Memory B cell (primary cell): ENCODE results near the gene DEFB114.

Source experiments
- ATAC-seq: fragments of 150-1000 bp; cut with Tn5 transposase; 2 replicates; pipeline ENCODE4 v1.10.0; 2021; ENCODE audit warnings: low read depth, mild to moderate bottlenecking, moderate library complexity
- DNase-seq, 2 donors: peaks; one replicate each; pipeline ENCODE4 v3.0.0; 2022; ENCODE audit warnings: low spot score in 2 of 2
- H3K27ac Mint-ChIP-seq: one replicate; pipeline ENCODE4 v1.8.0; 2022; ENCODE audit warnings: mild to moderate bottlenecking, moderate library complexity, mixed read lengths
- H3K27me3 Mint-ChIP-seq: one replicate; pipeline ENCODE4 v1.8.0; 2022; ENCODE audit warnings: mixed read lengths
- H3K36me3 Mint-ChIP-seq: one replicate; pipeline ENCODE4 v1.8.0; 2022; ENCODE audit warnings: mild to moderate bottlenecking, mixed read lengths
- H3K4me1 Mint-ChIP-seq: one replicate; pipeline ENCODE4 v1.8.0; 2022; ENCODE audit warnings: mixed read lengths
- H3K4me3 Mint-ChIP-seq: one replicate; pipeline ENCODE4 v1.8.0; 2022; ENCODE audit warnings: mild to moderate bottlenecking, moderate library complexity, mixed read lengths
- H3K9me3 Mint-ChIP-seq: one replicate; pipeline ENCODE4 v1.8.0; 2022; ENCODE audit warnings: mixed read lengths

Gene DEFB114

GRCh38 chr6:49964064-49964463 lies at the start of gene DEFB114:
Gene DEFB114, minus strand, starts transcription at chr6:49964164. Its CDS starts 59 bp downstream, at chr6:49964105.
- H3K4me3 Mint-ChIP-seq, result no peak within 1 kb of the TSS
- peaks cover 2% of the 10 kb centered on the region for H3K9me3 Mint-ChIP-seq
- no peaks in the 10 kb centered on the region for H3K36me3 Mint-ChIP-seq
- no peak within 1 kb of the TSS for H3K27ac Mint-ChIP-seq
- DNase-seq (no peak), ATAC-seq (no peak)
- H3K4me1 Mint-ChIP-seq, result no peaks in the 10 kb centered on the region
- H3K27me3 Mint-ChIP-seq, result no peaks in the 10 kb centered on the region

GRCh38 chr6:50007819-50008218 lies 43.9 kb upstream of the DEFB114 start:
- no peak for ATAC-seq

GRCh38 chr6:50003139-50003538 lies 39.2 kb upstream of the DEFB114 start:
- Mint-ChIP-seq H3K4me3 (no peak overlapping the region), H3K9me3 (peaks cover 3% of the 10 kb centered on the region), H3K4me1 (no peaks in the 10 kb centered on the region), H3K27me3 (no peaks in the 10 kb centered on the region), H3K27ac (no peak overlapping the region), H3K36me3 (no peaks in the 10 kb centered on the region)
- ATAC-seq, result no peak
- no peak for DNase-seq

More at GRCh38 chr6:50007819-50008218, 43.9 kb upstream of the DEFB114 start:
- Mint-ChIP-seq H3K9me3 (no peaks in the 10 kb centered on the region), H3K27ac (no peak overlapping the region), H3K36me3 (no peaks in the 10 kb centered on the region), H3K27me3 (no peaks in the 10 kb centered on the region), H3K4me3 (no peak overlapping the region), H3K4me1 (no peaks in the 10 kb centered on the region)
- no peak for DNase-seq

GRCh38 chr6:49995278-49995677 lies 31.3 kb upstream of the DEFB114 start:
- no peak overlapping the region for H3K27ac Mint-ChIP-seq
- ATAC-seq, result no peak
- no peaks in the 10 kb centered on the region for H3K4me1 Mint-ChIP-seq
- no peaks in the 10 kb centered on the region for H3K36me3 Mint-ChIP-seq
- H3K9me3 Mint-ChIP-seq, result no peaks in the 10 kb centered on the region
- no peak overlapping the region for H3K4me3 Mint-ChIP-seq
- H3K27me3 Mint-ChIP-seq, result no peaks in the 10 kb centered on the region
- DNase-seq, result no peak

GRCh38 chr6:49988900-49989299 lies 24.9 kb upstream of the DEFB114 start:
- Mint-ChIP-seq H3K4me3 (no peak overlapping the region), H3K27me3 (no peaks in the 10 kb centered on the region), H3K36me3 (no peaks in the 10 kb centered on the region), H3K9me3 (no peaks in the 10 kb centered on the region), H3K27ac (no peak overlapping the region), H3K4me1 (no peaks in the 10 kb centered on the region)
- no peak for ATAC-seq
- no peak for DNase-seq

- no peak for DNase-seq
- Mint-ChIP-seq H3K27ac (no peak overlapping the region), H3K9me3 (no peaks in the 10 kb centered on the region), H3K27me3 (no peaks in the 10 kb centered on the region), H3K36me3 (no peaks in the 10 kb centered on the region), H3K4me3 (no peak overlapping the region), H3K4me1 (no peaks in the 10 kb centered on the region)
- ATAC-seq, result no peak
These were observed 23.8 kb upstream of the DEFB114 start for GRCh38 chr6:49987749-49988148.

- H3K9me3 Mint-ChIP-seq, result peaks cover 1% of the 10 kb centered on the region
- no peaks in the 10 kb centered on the region for H3K36me3 Mint-ChIP-seq
- no peak for DNase-seq
- H3K4me3 Mint-ChIP-seq, result no peak overlapping the region
- H3K27ac Mint-ChIP-seq, result no peak overlapping the region
- no peaks in the 10 kb centered on the region for H3K27me3 Mint-ChIP-seq
- no peaks in the 10 kb centered on the region for H3K4me1 Mint-ChIP-seq
- ATAC-seq, result no peak
These were observed 22.6 kb upstream of the DEFB114 start for GRCh38 chr6:49986551-49986950.

GRCh38 chr6:49982046-49982445 lies 18.1 kb upstream of the DEFB114 start:
- Mint-ChIP-seq H3K27me3 (no peaks in the 10 kb centered on the region), H3K4me1 (no peaks in the 10 kb centered on the region), H3K4me3 (no peak overlapping the region), H3K9me3 (peaks cover 1% of the 10 kb centered on the region), H3K36me3 (no peaks in the 10 kb centered on the region), H3K27ac (no peak overlapping the region)
- ATAC-seq (no peak), DNase-seq (no peak)

GRCh38 chr6:49980898-49981297 lies 16.9 kb upstream of the DEFB114 start:
- ATAC-seq (no peak), DNase-seq (no peak)
- Mint-ChIP-seq H3K4me1 (no peaks in the 10 kb centered on the region), H3K36me3 (no peaks in the 10 kb centered on the region), H3K27me3 (no peaks in the 10 kb centered on the region), H3K4me3 (no peak overlapping the region), H3K9me3 (peaks cover 1% of the 10 kb centered on the region), H3K27ac (no peak overlapping the region)

- ATAC-seq (no peak), DNase-seq (no peak)
- H3K4me3 Mint-ChIP-seq, result no peak overlapping the region
- peaks cover 1% of the 10 kb centered on the region for H3K9me3 Mint-ChIP-seq
- H3K4me1 Mint-ChIP-seq, result no peaks in the 10 kb centered on the region
- no peaks in the 10 kb centered on the region for H3K27me3 Mint-ChIP-seq
- no peak overlapping the region for H3K27ac Mint-ChIP-seq
- H3K36me3 Mint-ChIP-seq, result no peaks in the 10 kb centered on the region
These were observed 15.6 kb upstream of the DEFB114 start for GRCh38 chr6:49979584-49979983.

- Mint-ChIP-seq H3K4me1 (no peaks in the 10 kb centered on the region), H3K27me3 (no peaks in the 10 kb centered on the region), H3K27ac (no peak overlapping the region), H3K4me3 (no peak overlapping the region), H3K9me3 (peaks cover 1% of the 10 kb centered on the region), H3K36me3 (no peaks in the 10 kb centered on the region)
- ATAC-seq (no peak), DNase-seq (no peak)
These were observed 14.6 kb upstream of the DEFB114 start for GRCh38 chr6:49978332-49979226.

GRCh38 chr6:49969605-49970004 lies 5.6 kb upstream of the DEFB114 start, which contains the start of gene DEFB113:
Gene DEFB113, minus strand, starts transcription at chr6:49969625. Its CDS starts 0 bp downstream, at chr6:49969625.
- ATAC-seq (no peak), DNase-seq (no peak)
- Mint-ChIP-seq H3K27ac (no peak within 1 kb of the TSS), H3K36me3 (no peaks in the 10 kb centered on the region), H3K27me3 (no peaks in the 10 kb centered on the region), H3K4me1 (no peaks in the 10 kb centered on the region), H3K4me3 (no peak within 1 kb of the TSS), H3K9me3 (peaks cover 4% of the 10 kb centered on the region)

- peaks cover 4% of the 10 kb centered on the region for H3K9me3 Mint-ChIP-seq
- H3K4me3 Mint-ChIP-seq, result no peak overlapping the region
- no peak for DNase-seq
- ATAC-seq, result no peak
- H3K36me3 Mint-ChIP-seq, result no peaks in the 10 kb centered on the region
- H3K27me3 Mint-ChIP-seq, result no peaks in the 10 kb centered on the region
- no peaks in the 10 kb centered on the region for H3K4me1 Mint-ChIP-seq
- no peak overlapping the region for H3K27ac Mint-ChIP-seq
These were observed 2.9 kb upstream of the DEFB114 start for GRCh38 chr6:49966823-49967222.

GRCh38 chr6:49966334-49966733 lies 2.4 kb upstream of the DEFB114 start:
- Mint-ChIP-seq H3K4me3 (no peak overlapping the region), H3K27me3 (no peaks in the 10 kb centered on the region), H3K27ac (no peak overlapping the region), H3K4me1 (no peaks in the 10 kb centered on the region), H3K36me3 (no peaks in the 10 kb centered on the region), H3K9me3 (peaks cover 2% of the 10 kb centered on the region)
- ATAC-seq (no peak), DNase-seq (no peak)

GRCh38 chr6:49958180-49958579 lies 5.8 kb downstream of the DEFB114 start:
- ATAC-seq (no peak), DNase-seq (no peak)
- Mint-ChIP-seq H3K4me3 (no peak overlapping the region), H3K36me3 (no peaks in the 10 kb centered on the region), H3K27me3 (no peaks in the 10 kb centered on the region), H3K27ac (no peak overlapping the region), H3K4me1 (no peaks in the 10 kb centered on the region), H3K9me3 (peaks cover 8% of the 10 kb centered on the region)
